Loucy (cell line): ENCODE results near the gene KCNH8.

Experiments used
- H2AFZ ChIP-seq: fragments of 200-600 bp; sonication (generic); 2 replicates; pipeline ENCODE4 v1.6.0; 2016; ENCODE audit warnings: antibody characterized with exemption, mild to moderate bottlenecking, low read length, moderate library complexity
- H3F3A ChIP-seq: fragments of 200-600 bp; 2 replicates; pipeline ENCODE4 v1.6.0; 2016; ENCODE audit warnings: antibody characterized with exemption, low read depth, mild to moderate bottlenecking
- H3K27me3 ChIP-seq: fragments of 200-600 bp; sonication (generic); 2 replicates; pipeline ENCODE4 v1.6.1; 2014; ENCODE audit warnings: low read length, mild to moderate bottlenecking; ENCODE audit not compliant: insufficient read depth, poor library complexity, severe bottlenecking
- H3K36me3 ChIP-seq: fragments of 200-600 bp; sonication (generic); 2 replicates; pipeline ENCODE4 v1.6.1; 2016; ENCODE audit warnings: low read length; ENCODE audit not compliant: insufficient read depth
- H3K4me1 ChIP-seq: fragments of 200-600 bp; sonication (generic); 2 replicates; pipeline ENCODE4 v1.5.1; 2014; ENCODE audit warnings: low read length, mild to moderate bottlenecking; ENCODE audit not compliant: insufficient read depth, poor library complexity, severe bottlenecking
- H3K4me2 ChIP-seq: fragments of 200-600 bp; sonication (generic); 2 replicates; pipeline ENCODE4 v1.6.0; 2014; ENCODE audit warnings: antibody characterized with exemption, low read length, low read depth, mild to moderate bottlenecking; ENCODE audit not compliant: poor library complexity, severe bottlenecking
- H3K4me3 ChIP-seq: fragments of 200-600 bp; sonication (generic); 2 replicates; pipeline ENCODE4 v1.5.1; 2014; ENCODE audit warnings: low read length, mild to moderate bottlenecking, mixed read lengths; ENCODE audit not compliant: poor library complexity, severe bottlenecking
- H3K79me2 ChIP-seq: fragments of 200-600 bp; sonication (generic); 2 replicates; pipeline ENCODE4 v1.6.1; 2014; ENCODE audit warnings: low read length; ENCODE audit not compliant: insufficient read depth
- H3K9ac ChIP-seq: fragments of 200-600 bp; sonication (generic); 2 replicates; pipeline ENCODE4 v1.6.0; 2014; ENCODE audit warnings: mild to moderate bottlenecking, low read depth, low read length, moderate library complexity; ENCODE audit not compliant: poor library complexity, severe bottlenecking
- H3K9me2 ChIP-seq: fragments of 200-600 bp; sonication (generic); replicated peaks from 2 replicates; pipeline ENCODE4 v1.6.1; 2016; ENCODE audit warnings: low read depth, low read length, mixed read lengths
- H3K9me3 ChIP-seq: fragments of 200-600 bp; sonication (generic); 2 replicates; pipeline ENCODE4 v1.6.1; 2014; ENCODE audit warnings: mild to moderate bottlenecking, antibody characterized with exemption, low read length, low read depth; ENCODE audit not compliant: insufficient read depth
- H4K20me1 ChIP-seq: fragments of 200-600 bp; sonication (generic); 2 replicates; pipeline ENCODE4 v1.6.0; 2014; ENCODE audit warnings: antibody characterized with exemption, low read length, mild to moderate bottlenecking; ENCODE audit not compliant: insufficient read depth, poor library complexity, severe bottlenecking
- EZH2phosphoT487 ChIP-seq: fragments of 200-600 bp; IDR thresholded peaks from 2 replicates; pipeline ENCODE4 v1.6.1; 2018; ENCODE audit warnings: antibody characterized with exemption, mild to moderate bottlenecking, moderate library complexity, borderline replicate concordance
- TF ChIP-seq, protein P1 (sequence below): fragments of 200-600 bp; sonication (generic); conservative IDR thresholded peaks from 2 replicates; pipeline ENCODE4 v1.5.1; 2014; ENCODE audit warnings: mild to moderate bottlenecking, antibody characterized with exemption, low read length

Gene KCNH8

DNA sequence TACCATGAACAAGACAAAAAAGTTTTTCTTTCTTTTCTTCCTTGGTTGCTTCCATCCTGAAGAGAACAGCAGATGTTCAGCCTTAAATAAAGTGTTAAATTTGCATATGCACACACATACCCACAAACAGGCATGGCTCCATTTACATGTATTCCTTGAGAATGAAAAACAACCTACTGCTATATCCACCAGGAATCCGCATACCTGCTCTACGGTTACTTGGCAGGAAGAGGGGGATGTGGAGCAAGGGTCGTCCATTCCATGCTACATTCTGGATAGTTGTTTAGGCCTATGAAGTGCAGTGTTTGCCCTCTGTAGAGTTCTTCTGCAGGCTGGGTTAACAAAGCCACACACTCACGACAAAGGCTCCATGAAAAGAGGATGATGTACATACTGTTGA lies 322.8 kb downstream of the KCNH8 start:
- Histone ChIP-seq H3K9ac (no peak overlapping the region), H3K9me3 (no peaks in the 10 kb centered on the region), H3K4me2 (no peak overlapping the region), H2AFZ (no peak overlapping the region), H3K9me2 (no peaks in the 10 kb centered on the region), H4K20me1 (no peaks in the 10 kb centered on the region), H3K79me2 (no peaks in the 10 kb centered on the region), H3F3A (no peaks in the 10 kb centered on the region), H3K27me3 (no peaks in the 10 kb centered on the region), H3K4me3 (no peak overlapping the region), H3K4me1 (no peaks in the 10 kb centered on the region), H3K36me3 (no peaks in the 10 kb centered on the region)
- no peak for TF ChIP-seq EZH2phosphoT487
- TF ChIP-seq, protein P1, sequence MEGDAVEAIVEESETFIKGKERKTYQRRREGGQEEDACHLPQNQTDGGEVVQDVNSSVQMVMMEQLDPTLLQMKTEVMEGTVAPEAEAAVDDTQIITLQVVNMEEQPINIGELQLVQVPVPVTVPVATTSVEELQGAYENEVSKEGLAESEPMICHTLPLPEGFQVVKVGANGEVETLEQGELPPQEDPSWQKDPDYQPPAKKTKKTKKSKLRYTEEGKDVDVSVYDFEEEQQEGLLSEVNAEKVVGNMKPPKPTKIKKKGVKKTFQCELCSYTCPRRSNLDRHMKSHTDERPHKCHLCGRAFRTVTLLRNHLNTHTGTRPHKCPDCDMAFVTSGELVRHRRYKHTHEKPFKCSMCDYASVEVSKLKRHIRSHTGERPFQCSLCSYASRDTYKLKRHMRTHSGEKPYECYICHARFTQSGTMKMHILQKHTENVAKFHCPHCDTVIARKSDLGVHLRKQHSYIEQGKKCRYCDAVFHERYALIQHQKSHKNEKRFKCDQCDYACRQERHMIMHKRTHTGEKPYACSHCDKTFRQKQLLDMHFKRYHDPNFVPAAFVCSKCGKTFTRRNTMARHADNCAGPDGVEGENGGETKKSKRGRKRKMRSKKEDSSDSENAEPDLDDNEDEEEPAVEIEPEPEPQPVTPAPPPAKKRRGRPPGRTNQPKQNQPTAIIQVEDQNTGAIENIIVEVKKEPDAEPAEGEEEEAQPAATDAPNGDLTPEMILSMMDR: no peak

DNA sequence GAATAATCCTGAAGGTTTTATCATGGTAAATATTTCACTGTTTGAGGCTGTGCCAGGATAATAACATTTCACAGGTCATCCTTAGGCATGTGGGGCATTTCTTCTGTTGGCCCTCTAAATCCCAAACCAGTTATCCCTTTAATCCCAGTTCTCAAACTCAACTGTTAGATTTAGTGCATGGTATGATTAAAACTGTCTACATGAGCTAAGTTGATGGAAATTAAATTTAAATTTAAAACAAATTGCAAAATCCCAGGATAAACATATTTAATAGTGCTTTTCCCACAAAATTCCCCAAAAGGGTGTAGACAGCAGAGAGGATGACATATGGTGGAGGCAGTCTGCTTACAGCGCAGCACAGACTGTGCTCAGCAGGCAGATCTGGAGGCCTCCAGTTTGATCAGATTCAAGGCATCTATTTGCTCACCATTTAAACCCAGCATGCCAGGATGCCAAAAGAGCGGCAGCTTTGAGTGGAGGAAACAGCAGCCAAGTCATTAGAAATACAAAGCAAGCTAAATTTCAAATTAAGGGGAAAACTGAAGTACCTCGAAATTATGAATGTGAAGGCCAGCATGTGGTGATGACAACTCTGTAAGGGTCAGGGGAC lies 325.8 kb downstream of the KCNH8 start:
- no peaks in the 10 kb centered on the region for H3K4me1 ChIP-seq
- H3K79me2 ChIP-seq: no peaks in the 10 kb centered on the region
- H3F3A ChIP-seq: no peaks in the 10 kb centered on the region
- TF ChIP-seq EZH2phosphoT487: no peak
- TF ChIP-seq, protein P1: no peak
- H2AFZ ChIP-seq: no peak overlapping the region
- H3K4me3 ChIP-seq: no peak overlapping the region
- H3K27me3 ChIP-seq: no peaks in the 10 kb centered on the region
- no peaks in the 10 kb centered on the region for H4K20me1 ChIP-seq
- H3K4me2 ChIP-seq: no peak overlapping the region
- no peaks in the 10 kb centered on the region for H3K9me3 ChIP-seq
- H3K9ac ChIP-seq: no peak overlapping the region
- H3K9me2 ChIP-seq: no peaks in the 10 kb centered on the region
- H3K36me3 ChIP-seq: no peaks in the 10 kb centered on the region

GRCh38 chr3:19476281-19476680 lies 328.0 kb downstream of the KCNH8 start:
- no peaks in the 10 kb centered on the region for H4K20me1 ChIP-seq
- no peaks in the 10 kb centered on the region for H3K9me3 ChIP-seq
- H2AFZ ChIP-seq: no peak overlapping the region
- no peaks in the 10 kb centered on the region for H3F3A ChIP-seq
- no peak overlapping the region for H3K4me2 ChIP-seq
- H3K4me1 ChIP-seq: no peaks in the 10 kb centered on the region
- no peaks in the 10 kb centered on the region for H3K9me2 ChIP-seq
- H3K27me3 ChIP-seq: no peaks in the 10 kb centered on the region
- H3K79me2 ChIP-seq: no peaks in the 10 kb centered on the region
- TF ChIP-seq, protein P1: no peak
- TF ChIP-seq EZH2phosphoT487: no peak
- no peaks in the 10 kb centered on the region for H3K36me3 ChIP-seq
- no peak overlapping the region for H3K4me3 ChIP-seq
- no peak overlapping the region for H3K9ac ChIP-seq
